ENCODE data around the gene MCM5.

The MCM5 gene

DNA sequence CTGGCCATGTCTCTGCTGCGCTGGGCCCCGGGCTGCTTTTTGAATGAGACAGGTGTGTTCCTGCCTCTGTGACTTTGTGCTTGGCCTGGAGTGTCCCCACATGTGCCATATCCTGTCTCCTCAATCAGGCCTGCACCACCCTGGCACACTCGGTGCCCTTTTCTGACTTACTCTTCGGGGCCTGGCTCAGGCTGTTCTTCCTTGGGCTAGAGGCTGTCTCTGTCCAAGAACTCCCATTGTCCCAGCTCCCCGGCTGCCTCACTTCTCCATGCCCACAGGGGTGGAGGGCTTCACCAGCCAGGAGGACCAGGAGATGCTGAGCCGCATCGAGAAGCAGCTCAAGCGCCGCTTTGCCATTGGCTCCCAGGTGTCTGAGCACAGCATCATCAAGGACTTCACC lies 23.0 kb downstream of the MCM5 start:
- no peak for DNase-seq (ENCODE audit: low read depth, low spot score)
- TF ChIP-seq, protein P1, sequence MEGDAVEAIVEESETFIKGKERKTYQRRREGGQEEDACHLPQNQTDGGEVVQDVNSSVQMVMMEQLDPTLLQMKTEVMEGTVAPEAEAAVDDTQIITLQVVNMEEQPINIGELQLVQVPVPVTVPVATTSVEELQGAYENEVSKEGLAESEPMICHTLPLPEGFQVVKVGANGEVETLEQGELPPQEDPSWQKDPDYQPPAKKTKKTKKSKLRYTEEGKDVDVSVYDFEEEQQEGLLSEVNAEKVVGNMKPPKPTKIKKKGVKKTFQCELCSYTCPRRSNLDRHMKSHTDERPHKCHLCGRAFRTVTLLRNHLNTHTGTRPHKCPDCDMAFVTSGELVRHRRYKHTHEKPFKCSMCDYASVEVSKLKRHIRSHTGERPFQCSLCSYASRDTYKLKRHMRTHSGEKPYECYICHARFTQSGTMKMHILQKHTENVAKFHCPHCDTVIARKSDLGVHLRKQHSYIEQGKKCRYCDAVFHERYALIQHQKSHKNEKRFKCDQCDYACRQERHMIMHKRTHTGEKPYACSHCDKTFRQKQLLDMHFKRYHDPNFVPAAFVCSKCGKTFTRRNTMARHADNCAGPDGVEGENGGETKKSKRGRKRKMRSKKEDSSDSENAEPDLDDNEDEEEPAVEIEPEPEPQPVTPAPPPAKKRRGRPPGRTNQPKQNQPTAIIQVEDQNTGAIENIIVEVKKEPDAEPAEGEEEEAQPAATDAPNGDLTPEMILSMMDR (IDR thresholded peaks at IDR 0.05; ENCODE audit: insufficient read depth, low read length, missing control alignments), result no peak
- POLR2A ChIA-PET, result no interaction called here
- no peak overlapping the region for H3K4me3 ChIP-seq (ENCODE audit: low read depth, low read length)
- CTCF ChIA-PET, result no interaction called here

DNA sequence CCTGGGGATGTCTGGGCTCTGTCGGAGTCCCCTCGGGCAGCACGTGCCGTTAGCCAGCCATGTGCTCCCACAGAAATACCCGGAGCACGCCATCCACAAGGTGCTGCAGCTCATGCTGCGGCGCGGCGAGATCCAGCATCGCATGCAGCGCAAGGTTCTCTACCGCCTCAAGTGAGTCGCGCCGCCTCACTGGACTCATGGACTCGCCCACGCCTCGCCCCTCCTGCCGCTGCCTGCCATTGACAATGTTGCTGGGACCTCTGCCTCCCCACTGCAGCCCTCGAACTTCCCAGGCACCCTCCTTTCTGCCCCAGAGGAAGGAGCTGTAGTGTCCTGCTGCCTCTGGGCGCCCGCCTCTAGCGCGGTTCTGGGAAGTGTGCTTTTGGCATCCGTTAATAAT lies 24.1 kb downstream of the MCM5 start:
- DNase-seq (ENCODE audit: low read depth, low spot score), result no peak
- ChIA-PET CTCF (interaction anchor here (0.8 to 14.7 kb wide), 3 partner anchors 10 to 153 kb away, joined by 3 to 352 read pairs (median 4); no protein-coding TSS in a partner anchor), POLR2A (no interaction called here)
- H3K4me3 ChIP-seq (ENCODE audit: low read depth, low read length), result no peak overlapping the region
- TF ChIP-seq, protein P1 (IDR thresholded peaks at IDR 0.05; ENCODE audit: insufficient read depth, low read length, missing control alignments), result no peak

DNA sequence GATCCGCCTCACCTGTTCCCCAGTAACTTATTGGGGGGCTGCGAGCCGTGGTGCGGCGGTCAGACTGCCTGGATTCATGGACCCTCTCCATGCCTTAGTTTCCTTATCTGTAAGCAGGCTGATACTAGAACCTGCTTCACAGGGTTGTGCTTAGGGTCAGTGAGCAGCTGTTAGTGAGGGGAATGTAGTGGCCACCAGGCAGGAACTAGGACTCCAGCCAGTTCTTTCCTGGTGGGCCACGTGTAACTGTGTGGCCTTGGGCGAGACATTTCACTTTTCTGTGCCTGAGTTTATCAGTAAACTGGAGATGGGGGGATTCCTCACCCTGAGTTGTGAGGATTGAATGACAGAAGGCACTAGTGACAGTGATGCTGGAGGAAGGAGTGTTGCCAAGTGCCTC lies 24.8 kb downstream of the MCM5 start:
- CTCF ChIA-PET, result interaction anchor here (1.1 to 14.7 kb wide), 5 partner anchors 76 to 202 kb away, joined by 3 to 352 read pairs (median 3); no protein-coding TSS in a partner anchor
- TF ChIP-seq, protein P1 (IDR thresholded peaks at IDR 0.05; ENCODE audit: insufficient read depth, low read length, missing control alignments), result no peak
- POLR2A ChIA-PET, result no interaction called here
- DNase-seq (ENCODE audit: low read depth, low spot score), result no peak
- no peak overlapping the region for H3K4me3 ChIP-seq (ENCODE audit: low read depth, low read length)

- TF ChIP-seq, protein P1 (IDR thresholded peaks at IDR 0.05; ENCODE audit: insufficient read depth, low read length, missing control alignments), result no peak
- ChIA-PET CTCF (interaction anchor here (1.1 to 14.7 kb wide), 5 partner anchors 77 to 201 kb away, joined by 3 to 352 read pairs (median 3); no protein-coding TSS in a partner anchor), POLR2A (no interaction called here)
- DNase-seq (ENCODE audit: low read depth, low spot score), result no peak
- H3K4me3 ChIP-seq (ENCODE audit: low read depth, low read length), result no peak overlapping the region
Measured at GRCh38 chr22:35425546-35425945, 25.6 kb downstream of the MCM5 start.

DNA sequence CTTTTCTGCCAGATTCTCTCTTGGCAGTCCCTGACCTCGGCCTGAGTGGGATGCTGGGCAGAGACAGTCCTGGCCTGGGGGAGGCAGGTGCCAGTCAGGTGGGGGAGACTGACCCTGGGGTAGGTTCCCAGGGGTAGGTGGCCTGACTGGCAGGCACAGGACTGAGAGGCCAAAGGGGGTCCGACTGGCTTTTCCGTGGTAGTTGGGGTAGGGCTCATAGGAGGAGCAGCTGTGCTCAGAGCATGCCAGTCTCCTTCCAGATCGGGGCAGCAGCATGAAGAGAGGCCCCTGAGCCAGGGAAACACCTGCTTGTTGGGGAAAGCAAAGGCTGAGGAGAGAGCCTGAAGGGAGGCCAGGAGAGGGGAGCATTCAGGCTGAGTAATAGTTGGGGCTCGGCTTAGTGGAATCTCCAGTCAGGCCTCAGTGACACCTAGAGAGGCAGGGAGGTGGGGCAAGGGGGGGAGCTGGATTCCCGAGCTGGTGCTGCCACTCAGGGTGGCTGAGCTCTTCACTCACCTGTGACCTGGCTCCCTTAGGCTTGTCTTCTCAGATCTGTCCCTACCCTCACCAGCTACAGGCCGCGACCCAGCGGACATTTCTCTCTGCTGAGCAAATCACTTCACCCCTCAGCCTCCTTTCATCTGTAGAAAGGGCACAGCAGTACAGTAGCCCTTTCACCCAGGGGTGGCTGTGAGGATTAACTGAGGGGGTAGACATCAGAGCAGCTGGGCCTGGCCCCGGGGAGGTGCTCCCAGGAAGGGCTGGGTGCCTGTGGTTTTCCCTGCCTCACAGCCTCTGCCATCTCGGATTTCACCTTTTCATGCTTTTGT lies 26.2 kb downstream of the MCM5 start:
- TF ChIP-seq, protein P1 (IDR thresholded peaks at IDR 0.05; ENCODE audit: insufficient read depth, low read length, missing control alignments), result no peak
- DNase-seq (ENCODE audit: low read depth, low spot score), result no peak
- no peak overlapping the region for H3K4me3 ChIP-seq (ENCODE audit: low read depth, low read length)
- ChIA-PET POLR2A (no interaction called here), CTCF (interaction anchor here (0.8 to 14.7 kb wide), 9 partner anchors 14 to 341 kb away, joined by 3 to 352 read pairs (median 3); no protein-coding TSS in a partner anchor)

- ChIA-PET CTCF (interaction anchor here (0.8 to 14.7 kb wide), 8 partner anchors 15 to 340 kb away, joined by 3 to 352 read pairs (median 3); partner anchors contain the start of gene RASD2), POLR2A (interaction anchor here (0.7 kb wide), 1 partner anchor 86 kb away, joined by 3 read pairs; no protein-coding TSS in a partner anchor)
- no peak overlapping the region for H3K4me3 ChIP-seq (ENCODE audit: low read depth, low read length)
- TF ChIP-seq, protein P1 (IDR thresholded peaks at IDR 0.05; ENCODE audit: insufficient read depth, low read length, missing control alignments), result no peak
- no peak for DNase-seq (ENCODE audit: low read depth, low spot score)
Measured at GRCh38 chr22:35426801-35427140, 26.8 kb downstream of the MCM5 start.

Measured in AG04449 (cell line).